Astrocyte (in vitro differentiated cells and primary cell): ENCODE data around the gene LRRC15. TPM values are rescaled to one million over a fixed set of nuclear protein-coding genes. Genes with fewer than 3 reads are reported as not detected.

ENCODE experiments used
- DNase-seq: peaks from one replicate; pipeline ENCODE4 v3.0.0-alpha.2; 2010; ENCODE audit warnings: low read depth
- FAIRE-seq: peaks from 2 replicates; lab custom pipeline; 2011; peaks lifted over from hg19 to GRCh38; lab: Jason Lieb, UNC
- H2AFZ ChIP-seq: 2 replicates; pipeline ENCODE4 v1.6.0; 2012; ENCODE audit warnings: low read depth, low read length, inconsistent platforms
- H3K27ac ChIP-seq: 2 replicates; pipeline ENCODE4 v1.5.1; 2011; ENCODE audit warnings: low read depth, low read length, inconsistent platforms
- H3K27me3 ChIP-seq: 2 replicates; pipeline ENCODE4 v1.6.0; 2011; ENCODE audit warnings: low read length, inconsistent platforms; ENCODE audit not compliant: insufficient read depth
- H3K36me3 ChIP-seq: 2 replicates; pipeline ENCODE4 v1.5.1; 2011; ENCODE audit warnings: low read length, inconsistent platforms; ENCODE audit not compliant: insufficient read depth
- H3K4me1 ChIP-seq: 2 replicates; pipeline ENCODE4 v1.5.1; 2011; ENCODE audit warnings: low read length, inconsistent platforms; ENCODE audit not compliant: insufficient read depth
- H3K4me2 ChIP-seq: 2 replicates; pipeline ENCODE4 v1.6.0; 2012; ENCODE audit warnings: low read length, inconsistent platforms
- H3K4me3 ChIP-seq: 2 replicates; pipeline ENCODE4 v1.5.1; 2011; ENCODE audit warnings: low read depth, mild to moderate bottlenecking, low read length, inconsistent platforms; ENCODE audit not compliant: insufficient read depth
- H3K79me2 ChIP-seq: 2 replicates; pipeline ENCODE4 v1.6.0; 2012; ENCODE audit warnings: mild to moderate bottlenecking, low read length, inconsistent platforms; ENCODE audit not compliant: insufficient read depth
- H3K9ac ChIP-seq: 2 replicates; pipeline ENCODE4 v1.6.0; 2012; ENCODE audit warnings: mild to moderate bottlenecking, low read length, inconsistent platforms
- H3K9me3 ChIP-seq: 2 replicates; pipeline ENCODE4 v1.5.1; 2012; ENCODE audit warnings: low read depth, mild to moderate bottlenecking, low read length, inconsistent platforms; ENCODE audit not compliant: insufficient read depth
- H4K20me1 ChIP-seq: 2 replicates; pipeline ENCODE4 v1.6.0; 2012; ENCODE audit warnings: low read length, inconsistent platforms; ENCODE audit not compliant: insufficient read depth
- H3K27ac Mint-ChIP-seq: one replicate; pipeline ENCODE4 v1.8.0; 2021; ENCODE audit warnings: mild to moderate bottlenecking, mixed read lengths; ENCODE audit not compliant: unreplicated experiment
- H3K27me3 Mint-ChIP-seq: one replicate; pipeline ENCODE4 v1.8.0; 2021; ENCODE audit warnings: low read depth, mixed read lengths; ENCODE audit not compliant: unreplicated experiment
- H3K36me3 Mint-ChIP-seq: one replicate; pipeline ENCODE4 v1.8.0; 2021; ENCODE audit warnings: low read depth, mixed read lengths; ENCODE audit not compliant: unreplicated experiment
- H3K4me1 Mint-ChIP-seq: one replicate; pipeline ENCODE4 v1.8.0; 2021; ENCODE audit warnings: low read depth, mixed read lengths; ENCODE audit not compliant: unreplicated experiment
- H3K4me3 Mint-ChIP-seq: one replicate; pipeline ENCODE4 v1.8.0; 2021; ENCODE audit warnings: mild to moderate bottlenecking, moderate library complexity, mixed read lengths; ENCODE audit not compliant: unreplicated experiment
- H3K9me3 Mint-ChIP-seq: one replicate; pipeline ENCODE4 v1.8.0; 2021; ENCODE audit warnings: mild to moderate bottlenecking, mixed read lengths; ENCODE audit not compliant: unreplicated experiment
- CTCF ChIP-seq: IDR thresholded peaks from 2 replicates; pipeline ENCODE4 v1.5.1; 2011; ENCODE audit warnings: low read depth, mild to moderate bottlenecking, inconsistent platforms, low read length, moderate library complexity; ENCODE audit not compliant: insufficient read depth
- EZH2 ChIP-seq: IDR thresholded peaks from 2 replicates; pipeline ENCODE4 v1.6.1; 2012; ENCODE audit warnings: mild to moderate bottlenecking, low read length, inconsistent platforms; ENCODE audit not compliant: insufficient read depth
- total RNA-seq: library from RNA; stranded (reverse); gene quantifications from 2 replicates; pipeline ENCODE4 v1.2.1, GENCODE V29; 2021

Gene LRRC15
- total RNA-seq, 1 donor from 2014 or later = 1.4 TPM

GRCh38 chr3:194320100-194320499 lies 49.4 kb downstream of the LRRC15 start:
- Histone ChIP-seq H3K4me2 (no peak overlapping the region), H3K9ac (no peak overlapping the region), H3K4me3 (no peak overlapping the region), H3K4me1 (peaks cover 31% of the 10 kb centered on the region), H2AFZ (no peak overlapping the region), H3K9me3 (peaks cover 8% of the 10 kb centered on the region), H3K79me2 (no peaks in the 10 kb centered on the region), H4K20me1 (no peaks in the 10 kb centered on the region), H3K27me3 (peaks cover 19% of the 10 kb centered on the region), H3K36me3 (no peaks in the 10 kb centered on the region), H3K27ac (no peak overlapping the region)
- Mint-ChIP-seq H3K36me3 (peaks cover 4% of the 10 kb centered on the region), H3K27ac (no peak overlapping the region), H3K9me3 (peaks cover 21% of the 10 kb centered on the region), H3K27me3 (peaks cover 49% of the 10 kb centered on the region), H3K4me1 (peaks cover 11% of the 10 kb centered on the region), H3K4me3 (no peak overlapping the region)
- FAIRE-seq (no peak), DNase-seq (no peak)
- TF ChIP-seq CTCF (no peak), EZH2 (no peak)

GRCh38 chr3:194318511-194319161 lies 50.9 kb downstream of the LRRC15 start:
- H3K27ac ChIP-seq = no peak overlapping the region
- Mint-ChIP-seq H3K4me3 (no peak overlapping the region), H3K4me1 (peaks cover 13% of the 10 kb centered on the region), H3K36me3 (peaks cover 4% of the 10 kb centered on the region), H3K9me3 (peaks cover 21% of the 10 kb centered on the region), H3K27ac (no peak overlapping the region), H3K27me3 (peaks cover 62% of the 10 kb centered on the region)
- no peak for FAIRE-seq
- no peaks in the 10 kb centered on the region for H3K36me3 ChIP-seq
- H3K79me2 ChIP-seq = no peaks in the 10 kb centered on the region
- peaks cover 28% of the 10 kb centered on the region for H3K4me1 ChIP-seq
- DNase-seq = no peak
- no peak overlapping the region for H3K9ac ChIP-seq
- H3K4me3 ChIP-seq = no peak overlapping the region
- no peak overlapping the region for H2AFZ ChIP-seq
- no peak overlapping the region for H3K4me2 ChIP-seq
- peaks cover 26% of the 10 kb centered on the region for H3K27me3 ChIP-seq
- TF ChIP-seq EZH2 (no peak), CTCF (no peak)
- H3K9me3 ChIP-seq = peaks cover 8% of the 10 kb centered on the region
- H4K20me1 ChIP-seq = no peaks in the 10 kb centered on the region

DNA sequence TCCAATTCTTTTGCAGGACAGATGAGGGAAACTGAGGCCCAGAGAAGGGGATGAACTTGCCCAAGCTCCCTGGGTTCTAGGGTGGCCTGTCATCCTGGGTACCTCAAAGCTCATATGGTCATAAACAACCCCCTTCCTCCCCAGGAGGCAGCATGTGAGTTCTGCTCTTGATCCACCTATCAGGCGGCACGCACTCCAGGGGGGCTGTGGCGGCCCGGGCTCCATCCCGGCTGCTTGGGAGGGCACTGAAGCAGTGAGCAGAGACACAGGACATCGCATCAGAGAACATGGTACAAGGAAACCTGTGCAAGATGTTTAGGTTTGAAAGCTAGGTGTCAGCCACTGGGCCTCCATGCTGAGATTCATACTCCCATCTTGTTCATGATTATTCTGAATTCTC lies 52.6 kb downstream of the LRRC15 start:
- H3K27ac ChIP-seq = no peak overlapping the region
- H3K9me3 ChIP-seq = peaks cover 8% of the 10 kb centered on the region
- no peak overlapping the region for H3K4me3 ChIP-seq
- peaks cover 74% of the 10 kb centered on the region for H3K27me3 Mint-ChIP-seq
- peaks cover 36% of the 10 kb centered on the region for H3K27me3 ChIP-seq
- H3K4me2 ChIP-seq = no peak overlapping the region
- DNase-seq (no peak), FAIRE-seq (no peak)
- no peak overlapping the region for H3K4me3 Mint-ChIP-seq
- H3K9ac ChIP-seq = no peak overlapping the region
- no peak overlapping the region for H3K27ac Mint-ChIP-seq
- peaks cover 15% of the 10 kb centered on the region for H3K4me1 ChIP-seq
- TF ChIP-seq EZH2 = no peak
- no peak for TF ChIP-seq CTCF
- H4K20me1 ChIP-seq = no peaks in the 10 kb centered on the region
- no peak overlapping the region for H2AFZ ChIP-seq
- H3K4me1 Mint-ChIP-seq = peaks cover 11% of the 10 kb centered on the region
- peaks cover 4% of the 10 kb centered on the region for H3K36me3 Mint-ChIP-seq
- H3K9me3 Mint-ChIP-seq = peaks cover 19% of the 10 kb centered on the region
- no peaks in the 10 kb centered on the region for H3K36me3 ChIP-seq
- H3K79me2 ChIP-seq = no peaks in the 10 kb centered on the region
